GM23248 (cell line): ENCODE data around the gene RAMACL. TPM values are rescaled to one million over a fixed set of nuclear protein-coding genes. Genes with fewer than 3 reads are reported as not detected.

Experiments
- DNase-seq: peaks from one replicate; pipeline ENCODE4 v3.0.0-alpha.2; 2015
- H2AFZ ChIP-seq: fragments of 200-600 bp; sonication (generic); 2 replicates; pipeline ENCODE4 v1.6.1; 2016; ENCODE audit warnings: antibody characterized with exemption
- H3F3A ChIP-seq: fragments of 200-600 bp; sonication (generic); 2 replicates; pipeline ENCODE4 v1.6.1; 2016; ENCODE audit warnings: mild to moderate bottlenecking, antibody characterized with exemption, mixed run types; ENCODE audit not compliant: insufficient read depth
- H3K27ac ChIP-seq: fragments of 200-600 bp; sonication (generic); 2 replicates; pipeline ENCODE4 v1.5.1; 2016; ENCODE audit warnings: mild to moderate bottlenecking
- H3K27me3 ChIP-seq: fragments of 200-600 bp; sonication (generic); replicated peaks from 2 replicates; pipeline ENCODE4 v1.6.1; 2016; ENCODE audit warnings: mild to moderate bottlenecking; ENCODE audit not compliant: insufficient read depth
- H3K36me3 ChIP-seq: fragments of 200-600 bp; sonication (generic); 2 replicates; pipeline ENCODE4 v1.6.1; 2016; ENCODE audit warnings: low read depth, mild to moderate bottlenecking
- H3K4me1 ChIP-seq: fragments of 200-600 bp; sonication (generic); 2 replicates; pipeline ENCODE4 v1.6.1; 2016; ENCODE audit warnings: mild to moderate bottlenecking; ENCODE audit not compliant: insufficient read depth
- H3K4me2 ChIP-seq: fragments of 200-600 bp; sonication (generic); one replicate; pipeline ENCODE4 v1.6.1; 2016; ENCODE audit warnings: mild to moderate bottlenecking; ENCODE audit not compliant: unreplicated experiment
- H3K4me3 ChIP-seq: fragments of 200-600 bp; sonication (generic); 2 replicates; pipeline ENCODE4 v1.5.1; 2016; ENCODE audit warnings: mild to moderate bottlenecking
- H3K79me2 ChIP-seq: fragments of 200-600 bp; sonication (generic); 2 replicates; pipeline ENCODE4 v1.6.1; 2016; ENCODE audit warnings: mild to moderate bottlenecking; ENCODE audit not compliant: insufficient read depth
- H3K9ac ChIP-seq: fragments of 200-600 bp; sonication (generic); 2 replicates; pipeline ENCODE4 v1.6.1; 2016; ENCODE audit warnings: mild to moderate bottlenecking
- H3K9me2 ChIP-seq: fragments of 200-600 bp; sonication (generic); 2 replicates; pipeline ENCODE4 v1.6.1; 2016; ENCODE audit warnings: mixed run types, mild to moderate bottlenecking, moderate library complexity; ENCODE audit not compliant: insufficient read depth
- H3K9me3 ChIP-seq: fragments of 200-600 bp; sonication (generic); one replicate; pipeline ENCODE4 v1.6.1; 2017; ENCODE audit warnings: low read depth
- H4K20me1 ChIP-seq: fragments of 200-600 bp; sonication (generic); 2 replicates; pipeline ENCODE4 v1.6.0; 2016; ENCODE audit not compliant: insufficient read depth
- EZH2 ChIP-seq: fragments of 200-600 bp; sonication (generic); IDR thresholded peaks from 2 replicates; pipeline ENCODE4 v1.6.1; 2018; ENCODE audit warnings: antibody characterized with exemption, mild to moderate bottlenecking; ENCODE audit not compliant: insufficient read depth, poor library complexity, severe bottlenecking
- EZH2phosphoT487 ChIP-seq: fragments of 200-600 bp; sonication (generic); IDR thresholded peaks from 2 replicates; pipeline ENCODE4 v1.6.1; 2018; ENCODE audit warnings: antibody characterized with exemption, moderate library complexity, mild to moderate bottlenecking, low read depth; ENCODE audit not compliant: insufficient read depth
- WGBS, 2 experiments: methylation state at CpG; one replicate each; pipeline ENCODE4 v1.1.6; 2015 to 2017; ENCODE audit warnings: low lambda C conversion rate in 2 of 2, low coverage in 1 of 2; ENCODE audit errors: missing lambda C conversion rate in 2 of 2; 5-methylcytosine and 5-hydroxymethylcytosine counted together
- in situ Hi-C: fragments of 300-500 bp; cut with MboI; formaldehyde crosslinking; loops from 2 replicates; pipeline ENCODE4 v1.15.0; 2020
- polyA plus RNA-seq: library from polyadenylated mRNA; unstranded; fragments of >200 nt; fragmentation: Nextera tagmentation; extraction: Ambion mirVana; gene quantifications from 2 replicates; pipeline ENCODE4 v1.2.1, GENCODE V29; 2016
- total RNA-seq: library from RNA; depleted of rRNA; stranded (reverse); fragments of >200 nt; shearing (Covaris generic); gene quantifications from 2 replicates; pipeline ENCODE4 v1.2.3, GENCODE V29; 2014

The RAMACL gene
- total and polyA plus RNA-seq, 2 experiments from 2014 or later, result 0.31 to 2.1 TPM

DNA sequence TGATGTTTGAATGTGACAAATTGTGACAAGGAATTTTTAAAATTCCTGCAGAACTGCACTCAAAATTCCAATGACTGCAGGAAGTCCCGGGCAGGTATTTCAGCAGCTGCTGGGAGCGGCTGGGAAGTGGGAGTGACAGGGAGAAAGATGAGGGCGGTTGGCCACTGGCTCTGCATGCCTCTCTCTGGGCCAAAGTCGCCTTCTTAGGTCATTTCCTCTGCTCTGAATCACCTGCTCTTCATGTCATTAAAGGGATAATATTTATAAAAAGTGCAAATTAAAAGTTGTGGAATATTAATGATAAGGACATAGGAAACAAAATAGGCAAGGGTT lies 43.9 kb downstream of the RAMACL start:
- H3K9me2 ChIP-seq, result no peaks in the 10 kb centered on the region
- no peak overlapping the region for H3K4me2 ChIP-seq
- in situ Hi-C loops, result no loop called here
- H3K9me3 ChIP-seq, result no peaks in the 10 kb centered on the region
- H3F3A ChIP-seq, result no peaks in the 10 kb centered on the region
- no peaks in the 10 kb centered on the region for H4K20me1 ChIP-seq
- peaks cover 22% of the 10 kb centered on the region; the same call in 1 of the 2 replicates for H3K79me2 ChIP-seq
- no peak overlapping the region for H3K9ac ChIP-seq
- no peak for DNase-seq
- H3K36me3 ChIP-seq, result 0 out of 2 replicates have a peak, but pooled peaks cover 4% of the 10 kb centered on the region
- H2AFZ ChIP-seq, result no peak overlapping the region
- no peaks in the 10 kb centered on the region for H3K4me1 ChIP-seq
- H3K27me3 ChIP-seq, result no peaks in the 10 kb centered on the region
- no peak overlapping the region for H3K27ac ChIP-seq
- H3K4me3 ChIP-seq, result no peak overlapping the region
- TF ChIP-seq EZH2phosphoT487 (no peak), EZH2 (no peak)
- 80% methylated on average over 4 of the region's 4 CpGs for WGBS, 2 experiments

DNA sequence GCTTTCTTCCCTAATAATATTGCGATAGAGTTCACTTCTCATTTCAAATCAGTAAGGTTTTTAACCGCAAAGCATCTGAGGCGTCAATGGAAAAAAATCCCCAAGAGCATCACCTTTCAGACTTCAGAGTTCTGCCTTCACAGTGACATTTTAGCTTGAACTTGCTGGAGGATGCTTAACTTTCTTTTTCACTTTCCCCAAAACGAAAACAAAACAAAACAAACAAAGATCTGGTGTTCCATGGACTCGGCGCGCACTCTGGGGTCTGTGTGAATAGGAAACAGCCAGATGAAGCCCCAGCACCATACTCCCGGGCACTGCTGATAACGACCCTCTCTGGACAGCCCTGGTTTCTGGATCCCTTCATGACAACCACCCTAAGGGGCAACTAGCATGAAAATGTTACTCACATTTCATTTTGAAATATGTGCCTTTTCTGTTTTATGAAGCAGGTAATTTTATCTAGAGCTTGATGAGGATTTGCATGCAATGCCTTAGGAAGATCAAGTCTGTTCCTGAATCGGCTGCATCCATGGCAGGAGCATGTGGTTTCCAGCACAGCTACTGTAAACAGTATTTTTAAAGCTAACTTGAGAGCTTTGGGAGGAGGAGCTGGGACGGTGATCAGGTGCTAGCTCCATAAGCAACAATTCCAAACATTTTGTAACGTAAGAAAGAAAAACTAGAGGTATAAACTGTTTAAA lies 44.5 kb downstream of the RAMACL start:
- no peaks in the 10 kb centered on the region for H4K20me1 ChIP-seq
- no peak overlapping the region for H3K27ac ChIP-seq
- no peaks in the 10 kb centered on the region for H3F3A ChIP-seq
- no peaks in the 10 kb centered on the region for H3K9me2 ChIP-seq
- H3K9ac ChIP-seq, result no peak overlapping the region
- no peak overlapping the region for H2AFZ ChIP-seq
- TF ChIP-seq EZH2, result no peak
- no peak for TF ChIP-seq EZH2phosphoT487
- WGBS, 2 experiments, result 91 to 94% methylated on average over 12 of the region's 12 CpGs
- H3K27me3 ChIP-seq, result no peaks in the 10 kb centered on the region
- peaks cover 17% of the 10 kb centered on the region; the same call in 1 of the 2 replicates for H3K79me2 ChIP-seq
- no peak overlapping the region for H3K4me2 ChIP-seq
- no peak for DNase-seq
- no peaks in the 10 kb centered on the region for H3K9me3 ChIP-seq
- H3K4me3 ChIP-seq, result no peak overlapping the region
- no peaks in the 10 kb centered on the region for H3K4me1 ChIP-seq
- in situ Hi-C loops, result no loop called here
- H3K36me3 ChIP-seq, result 0 out of 2 replicates have a peak, but pooled peaks cover 10% of the 10 kb centered on the region

DNA sequence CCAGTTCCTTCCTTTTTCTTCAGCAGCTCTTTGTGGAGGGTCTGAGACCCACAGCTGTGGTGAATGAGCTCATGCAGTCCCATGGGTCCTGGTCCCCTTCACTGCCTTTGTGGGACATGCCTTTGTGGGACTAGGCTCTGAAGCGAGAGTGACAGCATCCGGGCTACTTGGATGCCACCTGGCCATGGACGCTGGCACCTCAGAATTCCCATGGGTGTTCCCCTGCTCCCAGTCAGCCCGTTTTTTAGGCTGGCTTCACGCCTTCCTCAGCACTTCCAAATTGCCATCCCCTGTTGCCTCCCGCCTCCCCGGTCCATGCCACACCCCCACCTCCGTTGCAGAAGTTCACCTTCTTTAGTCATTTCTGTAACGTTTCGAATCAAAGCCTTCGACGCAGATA lies 45.1 kb downstream of the RAMACL start:
- Histone ChIP-seq H3K79me2 (peaks cover 11% of the 10 kb centered on the region; the same call in 1 of the 2 replicates), H3K27me3 (no peaks in the 10 kb centered on the region), H3F3A (no peaks in the 10 kb centered on the region), H3K4me1 (no peaks in the 10 kb centered on the region), H3K4me2 (no peak overlapping the region), H3K4me3 (no peak overlapping the region), H3K9me3 (no peaks in the 10 kb centered on the region), H2AFZ (no peak overlapping the region), H3K36me3 (0 out of 2 replicates have a peak, but pooled peaks cover 11% of the 10 kb centered on the region), H3K9me2 (no peaks in the 10 kb centered on the region), H3K27ac (no peak overlapping the region), H3K9ac (no peak overlapping the region), H4K20me1 (no peaks in the 10 kb centered on the region)
- in situ Hi-C loops, result no loop called here
- no peak for DNase-seq
- TF ChIP-seq EZH2 (no peak), EZH2phosphoT487 (no peak)
- WGBS, 2 experiments, result 88 to 94% methylated on average over 12 of the region's 12 CpGs

DNA sequence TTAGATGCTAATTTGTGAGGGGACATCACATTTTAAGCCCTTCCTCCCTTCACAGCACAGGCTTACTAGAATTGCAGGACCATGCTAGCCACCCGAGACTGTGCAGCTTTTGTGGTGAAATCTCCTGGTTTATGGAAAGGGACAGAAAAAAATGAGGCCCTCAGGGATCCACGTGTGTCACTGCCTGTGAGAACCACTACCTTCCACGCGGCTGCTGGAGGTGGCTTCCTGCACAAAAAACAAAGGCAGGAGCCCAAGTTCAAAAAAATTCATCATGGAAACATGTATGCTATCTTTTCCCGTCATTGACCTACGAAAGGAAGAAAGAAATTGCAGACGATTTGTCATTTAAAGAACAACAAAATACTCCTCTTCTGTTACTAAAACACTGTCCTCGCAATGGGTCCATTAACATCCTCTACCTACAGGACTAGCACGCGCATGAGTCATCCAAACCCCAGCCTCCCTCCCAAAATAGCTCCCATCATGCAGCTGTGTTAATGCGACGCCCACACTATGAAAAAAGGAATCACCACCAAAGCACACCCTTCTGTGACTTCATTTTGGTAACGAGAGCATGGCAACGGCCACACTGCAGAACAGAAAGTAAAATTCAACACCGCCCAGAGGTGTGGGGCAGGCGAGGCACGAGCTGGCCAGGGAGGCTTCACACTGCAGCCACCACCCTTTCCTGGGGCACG lies 45.7 kb downstream of the RAMACL start:
- 86% methylated on average over 18 of the region's 18 CpGs for WGBS, 2 experiments
- H3K36me3 ChIP-seq, result 0 out of 2 replicates have a peak, but pooled peaks cover 11% of the 10 kb centered on the region

More for the DNA sequence above, 45.7 kb downstream of the RAMACL start:
- Histone ChIP-seq H2AFZ (no peak overlapping the region), H3K9ac (no peak overlapping the region), H3K4me1 (no peaks in the 10 kb centered on the region), H3K79me2 (peaks cover 11% of the 10 kb centered on the region; the same call in 1 of the 2 replicates), H3K4me3 (no peak overlapping the region), H3K27me3 (no peaks in the 10 kb centered on the region), H3K27ac (no peak overlapping the region), H3K9me3 (no peaks in the 10 kb centered on the region), H3K9me2 (no peaks in the 10 kb centered on the region), H3F3A (no peaks in the 10 kb centered on the region), H4K20me1 (no peaks in the 10 kb centered on the region), H3K4me2 (no peak overlapping the region)
- peak; percentile 3 for DNase-seq
- TF ChIP-seq EZH2, result no peak
- no peak for TF ChIP-seq EZH2phosphoT487
- in situ Hi-C loops, result no loop called here
